ENCODE measurements around the gene MIR17HG.
"Not testable (repeated sequence)": the region's sequence is repeated elsewhere in the genome, so short reads cannot be mapped to it uniquely, and the experiment has no call there.

The MIR17HG gene

GRCh38 chr13:91351980-91352379, 4.5 kb downstream of the MIR17HG start:
- no peak for TF ChIP-seq CTCF (IDR thresholded peaks at IDR 0.05; ENCODE audit: control insufficient read depth, extremely low read depth, insufficient read depth)
- no peak for DNase-seq (ENCODE audit: low read depth)
- no peak overlapping the region for H3K4me3 ChIP-seq (ENCODE audit: low read depth, low read length)

DNA sequence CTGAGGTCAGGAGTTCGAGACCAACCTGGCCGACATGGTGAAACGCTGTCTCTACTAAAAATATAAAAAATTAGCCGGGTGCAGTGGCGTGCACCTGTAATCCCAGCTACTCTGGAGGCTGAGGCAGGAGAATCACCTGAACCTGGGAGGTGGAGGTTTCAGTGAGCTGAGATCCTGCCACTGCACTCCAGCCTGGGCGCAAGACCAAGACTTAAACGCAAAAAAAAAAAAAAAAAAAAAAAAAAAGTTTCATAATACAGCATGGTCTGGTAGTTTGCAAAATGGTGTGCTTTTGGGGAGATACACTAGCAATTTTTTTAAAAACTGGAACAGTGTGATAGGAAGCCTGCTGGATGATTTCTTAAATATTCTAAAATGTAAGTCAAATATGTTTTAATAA, 5.4 kb downstream of the MIR17HG start:
- not testable (repeated sequence) for DNase-seq (ENCODE audit: low read depth); H3K4me3 ChIP-seq (ENCODE audit: low read depth, low read length)

DNA sequence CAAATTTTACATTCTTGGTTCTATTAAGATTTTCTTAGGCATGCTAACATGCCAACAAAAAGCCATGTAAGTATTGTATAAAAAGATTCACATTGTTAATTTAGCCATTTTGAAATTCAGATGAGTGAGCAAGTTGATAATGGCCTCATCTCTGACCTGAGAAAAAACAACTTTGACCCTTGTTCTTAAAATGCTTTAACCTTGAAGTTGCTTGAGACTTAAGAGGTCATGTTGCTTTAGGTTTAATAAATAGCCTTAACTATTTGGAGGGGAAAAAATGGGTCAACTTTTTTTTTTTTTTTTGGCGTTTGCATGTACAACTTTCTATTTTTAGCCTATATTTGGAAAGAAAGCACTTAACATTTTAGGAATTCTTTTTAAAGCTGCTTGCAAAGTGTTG, 6.0 kb downstream of the MIR17HG start:
- DNase-seq (ENCODE audit: low read depth), result no peak
- no peak overlapping the region for H3K4me3 ChIP-seq (ENCODE audit: low read depth, low read length)
- TF ChIP-seq CTCF (IDR thresholded peaks at IDR 0.05; ENCODE audit: control insufficient read depth, extremely low read depth, insufficient read depth), result no peak

DNA sequence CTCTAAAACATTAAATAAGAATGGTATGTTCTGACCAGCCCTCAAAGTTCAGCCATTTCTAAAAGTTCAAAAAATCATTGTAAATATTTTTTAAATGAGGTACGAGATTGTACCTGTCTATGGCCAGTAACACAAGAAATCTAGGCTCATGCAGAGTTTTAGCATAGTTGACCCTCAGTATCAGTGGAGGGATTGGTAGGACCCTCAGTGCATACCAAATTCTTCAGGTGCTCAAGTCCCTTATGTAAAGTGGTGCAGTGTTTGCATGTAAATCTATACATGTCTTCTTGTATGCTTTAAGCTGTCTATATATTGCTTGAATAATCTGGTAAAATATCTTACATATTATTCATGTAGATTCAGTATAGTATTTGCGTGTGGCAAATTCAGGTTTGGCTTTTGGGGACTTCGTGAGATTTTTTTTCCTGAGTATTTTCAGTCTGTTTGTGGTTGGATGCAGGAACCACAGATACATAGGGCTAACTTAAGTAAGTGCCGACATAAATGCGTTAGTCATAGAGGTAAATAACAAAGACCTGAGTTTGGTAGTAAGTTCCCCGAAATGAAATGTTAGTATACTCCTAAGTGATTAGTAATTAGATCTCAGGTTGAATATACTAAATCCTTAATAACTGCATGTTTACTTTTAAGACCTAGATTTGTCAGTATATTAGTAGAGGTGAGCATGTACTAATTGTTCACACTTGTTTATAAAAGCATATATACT, 7.8 kb downstream of the MIR17HG start:
- DNase-seq (ENCODE audit: low read depth), result no peak
- H3K4me3 ChIP-seq (ENCODE audit: low read depth, low read length), result no peak overlapping the region
- TF ChIP-seq CTCF (IDR thresholded peaks at IDR 0.05; ENCODE audit: control insufficient read depth, extremely low read depth, insufficient read depth), result no peak

DNA sequence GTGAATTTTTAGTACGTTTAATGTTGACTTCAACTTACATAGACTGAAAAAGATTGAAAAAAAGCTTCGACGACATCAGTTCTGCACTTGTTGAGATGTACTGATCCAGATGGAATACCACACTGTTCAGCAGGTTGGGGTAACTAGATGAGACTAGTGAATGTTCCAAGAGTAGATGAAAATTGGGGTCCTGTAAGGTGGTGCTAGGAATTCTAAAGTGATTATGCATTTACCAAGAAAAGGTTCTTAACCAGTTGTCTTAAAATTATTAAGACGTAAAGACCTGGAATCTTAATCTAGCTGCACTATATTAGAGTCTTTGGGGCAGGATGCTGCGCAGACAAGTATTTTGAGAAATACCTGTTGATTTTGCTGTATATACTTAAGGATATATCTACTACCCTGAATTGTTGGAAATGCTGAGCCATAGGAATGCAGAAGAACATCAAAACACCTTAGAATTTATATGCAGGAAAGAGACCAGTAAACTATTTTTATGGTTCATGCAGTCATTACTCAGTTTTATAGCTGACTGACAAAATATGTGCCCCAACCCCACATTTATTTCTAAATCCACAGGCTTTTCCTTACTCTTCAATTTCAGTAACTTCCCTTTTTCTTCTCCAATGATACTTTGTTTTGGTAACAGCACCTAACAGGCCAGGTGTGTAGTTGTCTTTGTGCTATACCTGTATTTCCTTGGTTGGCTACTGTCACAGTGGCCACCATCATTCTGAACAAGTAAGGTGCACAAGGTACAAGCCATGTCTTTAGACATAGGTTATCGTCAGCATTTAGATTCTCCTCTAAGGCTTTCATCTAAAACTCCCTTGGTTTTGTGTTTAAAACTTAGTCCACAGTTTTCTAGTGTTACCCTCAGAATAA, 8.6 kb downstream of the MIR17HG start:
- H3K4me3 ChIP-seq (ENCODE audit: low read depth, low read length), result no peak overlapping the region
- no peak for TF ChIP-seq CTCF (IDR thresholded peaks at IDR 0.05; ENCODE audit: control insufficient read depth, extremely low read depth, insufficient read depth)
- no peak for DNase-seq (ENCODE audit: low read depth)

DNA sequence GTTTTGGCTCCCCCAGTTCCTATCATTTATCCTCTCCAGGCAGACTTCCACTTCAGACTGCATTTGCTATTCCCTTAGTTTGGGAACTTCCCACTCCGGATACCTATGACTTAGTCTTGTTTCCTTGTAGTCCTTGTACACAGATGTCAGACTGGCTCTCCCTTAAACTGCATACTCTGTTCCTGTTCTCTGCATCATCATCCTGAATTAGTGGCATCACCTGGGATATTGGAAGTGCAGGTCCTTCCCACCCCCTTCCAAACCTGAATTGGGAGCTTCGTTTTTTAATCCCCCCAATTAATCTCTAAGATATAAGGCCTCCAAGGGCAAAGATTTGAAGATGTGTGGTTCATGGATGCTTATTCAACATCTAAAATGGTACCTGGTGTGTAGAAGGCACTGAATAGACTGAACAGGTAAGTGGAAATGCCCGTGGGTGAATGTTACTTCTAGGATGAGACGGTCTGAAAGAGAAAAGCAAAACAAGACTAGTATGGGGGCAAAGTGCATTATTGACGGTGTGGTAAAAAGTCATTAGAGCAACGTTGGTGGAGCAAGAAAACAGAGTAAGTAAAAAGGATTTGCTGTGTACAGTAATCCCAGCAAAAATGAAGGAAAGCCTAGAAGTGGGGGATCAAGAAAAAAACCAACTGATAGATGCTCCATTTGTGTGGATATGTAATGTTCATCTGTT, 9.6 kb downstream of the MIR17HG start:
- TF ChIP-seq CTCF (IDR thresholded peaks at IDR 0.05; ENCODE audit: control insufficient read depth, extremely low read depth, insufficient read depth), result no peak
- H3K4me3 ChIP-seq (ENCODE audit: low read depth, low read length), result no peak overlapping the region
- DNase-seq (ENCODE audit: low read depth), result no peak

Data from LNCaP clone FGC (cell line).